ENCODE measurements around the gene ZNF217. TPM values are rescaled to one million over a fixed set of nuclear protein-coding genes. Genes with fewer than 3 reads are reported as not detected.
"Not testable (repeated sequence)": the region's sequence is repeated elsewhere in the genome, so short reads cannot be mapped to it uniquely, and the experiment has no call there.

Gene ZNF217
- total and polyA plus RNA-seq, 8 donors = 6.3 to 40.2 (median 25.9) TPM

GRCh38 chr20:53629436-53629835 lies 35.8 kb upstream of the ZNF217 start:
- intact Hi-C loops (cut with DNase I; ENCODE audit: low total_unique reads) = no loop called here
- H3K27ac ChIP-seq = no peak overlapping the region
- H3K4me3 ChIP-seq = no peak overlapping the region
- no peaks in the 10 kb centered on the region for H3K36me3 ChIP-seq
- H3K27me3 ChIP-seq = no peaks in the 10 kb centered on the region
- peaks cover 0 to 7% (median 2%) of the 10 kb centered on the region in 4 donors for H3K4me1 ChIP-seq
- 78 to 96% (median 79%) methylated on average over 4 to 5 of the region's 5 CpGs for WGBS, 5 donors
- no peak for TF ChIP-seq CTCF (IDR thresholded peaks at IDR 0.05)
- no peak for TF ChIP-seq EP300 (IDR thresholded peaks at IDR 0.05)
- no peak for TF ChIP-seq POLR2AphosphoS5 (IDR thresholded peaks at IDR 0.05)
- no peak for TF ChIP-seq POLR2A (IDR thresholded peaks at IDR 0.05)
- no peaks in the 10 kb centered on the region for H3K9me3 ChIP-seq
- DNase-seq = no peak

- H3K4me3 ChIP-seq; H3K27ac ChIP-seq; H3K36me3 ChIP-seq; DNase-seq; intact Hi-C loops (cut with DNase I; ENCODE audit: low total_unique reads); H3K27me3 ChIP-seq; H3K9me3 ChIP-seq: not testable (repeated sequence)
- peaks cover 0 to 14% (median 6%) of the 10 kb centered on the region in 4 donors for H3K4me1 ChIP-seq
- 92 to 98% (median 93%) methylated on average over 6 of the region's 6 CpGs for WGBS, 5 donors
These were observed 35.1 kb upstream of the ZNF217 start for GRCh38 chr20:53628758-53629157.

- WGBS, 5 donors = 96 to 98% (median 97%) methylated on average over 6 of the region's 6 CpGs
These were observed 34.4 kb upstream of the ZNF217 start for GRCh38 chr20:53628076-53628475.

GRCh38 chr20:53627001-53627400 lies 33.4 kb upstream of the ZNF217 start:
- H3K4me1 ChIP-seq = peaks cover 9 to 31% (median 20%) of the 10 kb centered on the region in 4 donors
- H3K27ac ChIP-seq; intact Hi-C loops (cut with DNase I; ENCODE audit: low total_unique reads); H3K36me3 ChIP-seq; H3K4me3 ChIP-seq; H3K9me3 ChIP-seq; H3K27me3 ChIP-seq: not testable (repeated sequence)
- peak in 1 of 2 donors; percentile 8 for DNase-seq
- WGBS, 5 donors = 81 to 94% (median 89%) methylated on average over 10 of the region's 10 CpGs

More at GRCh38 chr20:53628076-53628475, 34.4 kb upstream of the ZNF217 start:
- Histone ChIP-seq H3K4me3 (no peak overlapping the region), H3K27me3 (no peaks in the 10 kb centered on the region), H3K9me3 (no peaks in the 10 kb centered on the region), H3K4me1 (peaks cover 0 to 20% (median 9%) of the 10 kb centered on the region in 4 donors), H3K27ac (no peak overlapping the region), H3K36me3 (no peaks in the 10 kb centered on the region)
- DNase-seq = peak in 1 of 2 donors; percentile 1
- intact Hi-C loops (cut with DNase I; ENCODE audit: low total_unique reads) = no loop called here
- TF ChIP-seq POLR2AphosphoS5 (IDR thresholded peaks at IDR 0.05) (no peak), EP300 (IDR thresholded peaks at IDR 0.05) (no peak), CTCF (IDR thresholded peaks at IDR 0.05) (no peak), POLR2A (IDR thresholded peaks at IDR 0.05) (no peak)

GRCh38 chr20:53626584-53626983 lies 32.9 kb upstream of the ZNF217 start:
- DNase-seq = no peak
- Histone ChIP-seq H3K36me3 (no peaks in the 10 kb centered on the region), H3K9me3 (no peaks in the 10 kb centered on the region), H3K27ac (no peak overlapping the region), H3K27me3 (no peaks in the 10 kb centered on the region), H3K4me1 (peaks cover 13 to 35% (median 24%) of the 10 kb centered on the region in 4 donors), H3K4me3 (no peak overlapping the region)
- no peak for TF ChIP-seq EP300 (IDR thresholded peaks at IDR 0.05)
- TF ChIP-seq POLR2A (IDR thresholded peaks at IDR 0.05) = no peak
- no peak for TF ChIP-seq POLR2AphosphoS5 (IDR thresholded peaks at IDR 0.05)
- TF ChIP-seq CTCF (IDR thresholded peaks at IDR 0.05) = no peak
- intact Hi-C loops (cut with DNase I; ENCODE audit: low total_unique reads) = no loop called here
- 95 to 100% (median 98%) methylated on average over 2 of the region's 2 CpGs for WGBS, 5 donors
